ENCODE measurements around the gene CAMK2A. TPM values are rescaled to one million over a fixed set of nuclear protein-coding genes. Genes with fewer than 3 reads are reported as not detected.
A peak's percentile ranks its signal among the peaks of the same experiment; 100 is the strongest.

CAMK2A gene
- total RNA-seq, 1 experiment from 2014 or later: 0.17 TPM

GRCh38 chr5:150316320-150316719, 26.7 kb upstream of the CAMK2A start:
- DNase-seq (ENCODE audit: low read depth): no peak

GRCh38 chr5:150315245-150315644, 25.7 kb upstream of the CAMK2A start:
- no peak for DNase-seq (ENCODE audit: low read depth)

GRCh38 chr5:150313921-150314716, 24.5 kb upstream of the CAMK2A start:
- no peak for DNase-seq (ENCODE audit: low read depth)

GRCh38 chr5:150313501-150313900, 23.9 kb upstream of the CAMK2A start:
- DNase-seq (ENCODE audit: low read depth): no peak

- DNase-seq (ENCODE audit: low read depth): no peak
These were observed 22.9 kb upstream of the CAMK2A start for GRCh38 chr5:150312518-150312917.

GRCh38 chr5:150311015-150311692, 21.6 kb upstream of the CAMK2A start:
- no peak for DNase-seq (ENCODE audit: low read depth)

GRCh38 chr5:150310246-150310645, 20.7 kb upstream of the CAMK2A start:
- DNase-seq (ENCODE audit: low read depth): no peak

- no peak for DNase-seq (ENCODE audit: low read depth)
These were observed 20.3 kb upstream of the CAMK2A start for GRCh38 chr5:150309886-150310239.

GRCh38 chr5:150309101-150309885, 19.7 kb upstream of the CAMK2A start:
- no peak for DNase-seq (ENCODE audit: low read depth)

- no peak for DNase-seq (ENCODE audit: low read depth)
These were observed 18.2 kb upstream of the CAMK2A start for GRCh38 chr5:150307617-150308426.

GRCh38 chr5:150306775-150307174, 17.2 kb upstream of the CAMK2A start:
- DNase-seq (ENCODE audit: low read depth): no peak

GRCh38 chr5:150305557-150305956, 16.0 kb upstream of the CAMK2A start:
- no peak for DNase-seq (ENCODE audit: low read depth)

GRCh38 chr5:150305095-150305494, 15.5 kb upstream of the CAMK2A start:
- no peak for DNase-seq (ENCODE audit: low read depth)

GRCh38 chr5:150304481-150305081, 15.0 kb upstream of the CAMK2A start:
- DNase-seq (ENCODE audit: low read depth): no peak

GRCh38 chr5:150303660-150304386, 14.2 kb upstream of the CAMK2A start:
- no peak for DNase-seq (ENCODE audit: low read depth)

- DNase-seq (ENCODE audit: low read depth): no peak
These were observed 13.6 kb upstream of the CAMK2A start for GRCh38 chr5:150303070-150303615.

GRCh38 chr5:150302301-150303069, 12.9 kb upstream of the CAMK2A start, which contains the start of gene ARSI:
ARSI (minus strand) TSS chr5:150302905; CDS start chr5:150302373, 532 bp downstream.
- peak; percentile 73 for DNase-seq (ENCODE audit: low read depth)

- DNase-seq (ENCODE audit: low read depth): no peak
These were observed 12.3 kb upstream of the CAMK2A start for GRCh38 chr5:150301901-150302300.

GRCh38 chr5:150301170-150301505, 11.6 kb upstream of the CAMK2A start:
- DNase-seq (ENCODE audit: low read depth): peak; percentile 75

All from M059J (cell line).